ENCODE measurements around the gene MKLN1. TPM values are rescaled to one million over a fixed set of nuclear protein-coding genes. Genes with fewer than 3 reads are reported as not detected.

Gene MKLN1
- total RNA-seq, 1 experiment from 2014 or later, result 34.3 TPM

GRCh38 chr7:131443496-131443895 is 115.8 kb downstream of the MKLN1 start:
- H3K27ac Mint-ChIP-seq, result no peak overlapping the region
- H3K27me3 Mint-ChIP-seq (ENCODE audit: low read depth), result no peaks in the 10 kb centered on the region
- Histone ChIP-seq H3K4me1 (ENCODE audit: insufficient read depth, low read length) (no peaks in the 10 kb centered on the region; the same call in 1 of the 2 replicates), H3K27me3 (ENCODE audit: insufficient read depth, low read length) (no peaks in the 10 kb centered on the region), H3K79me1 (ENCODE audit: insufficient read depth, low read depth, low read length, poor library complexity, severe bottlenecking) (no peaks in the 10 kb centered on the region), H2AK5ac (ENCODE audit: insufficient read length, low read length) (no peak overlapping the region), H2BK15ac (ENCODE audit: low read depth, low read length) (no peak overlapping the region), H3K27ac (ENCODE audit: insufficient read length, low read depth, low read length) (no peak overlapping the region), H2BK20ac (ENCODE audit: low read depth, low read length, poor library complexity, severe bottlenecking) (no peak overlapping the region), H2BK12ac (ENCODE audit: insufficient read length, low read depth, low read length) (no peak overlapping the region), H3K23ac (ENCODE audit: insufficient read length, low read depth, low read length) (no peak overlapping the region), H2BK120ac (ENCODE audit: low read depth, low read length, poor library complexity, severe bottlenecking) (no peak overlapping the region), H3K9me3 (ENCODE audit: control insufficient read depth, low read depth, low read length) (no peaks in the 10 kb centered on the region), H4K5ac (ENCODE audit: insufficient read length, low read depth, low read length) (no peak overlapping the region), H3K4me2 (ENCODE audit: insufficient read depth, insufficient read length, low read length) (no peak overlapping the region), H4K8ac (replicated peaks; ENCODE audit: insufficient read length, low read depth, low read length) (no peak overlapping the region), H4K20me1 (ENCODE audit: control insufficient read depth, insufficient read depth, insufficient read length) (no peaks in the 10 kb centered on the region), H3K4ac (ENCODE audit: low read depth, low read length) (no peak overlapping the region), H3K23me2 (ENCODE audit: insufficient read length, low read depth, low read length, poor library complexity, severe bottlenecking) (no peaks in the 10 kb centered on the region), H4K91ac (ENCODE audit: insufficient read length, low read depth, low read length) (no peak overlapping the region), H2AFZ (ENCODE audit: low read length) (no peak overlapping the region), H3K79me2 (ENCODE audit: insufficient read depth, low read length) (no peaks in the 10 kb centered on the region), H3K14ac (ENCODE audit: insufficient read depth, low read length) (no peak overlapping the region), H3K56ac (ENCODE audit: insufficient read length, low read depth, low read length) (no peak overlapping the region), H3T11ph (ENCODE audit: low read length) (no peak overlapping the region), H2BK5ac (ENCODE audit: insufficient read length, low read length) (no peak overlapping the region), H3K18ac (ENCODE audit: insufficient read length, low read depth, low read length) (no peak overlapping the region), H3K9ac (ENCODE audit: extremely low read depth, insufficient read length, low read length) (no peak overlapping the region)
- H3K36me3 Mint-ChIP-seq (ENCODE audit: insufficient read depth in 1 of 3, low read depth in 3 of 3), result peaks cover 13 to 25% (median 22%) of the 10 kb centered on the region in 3 experiments; a peak in 5 of 7 replicates
- peaks cover 14 to 16% of the 10 kb centered on the region in 2 experiments for H3K4me1 Mint-ChIP-seq
- WGBS (ENCODE audit: extremely low coverage, insufficient read length, low lambda C conversion rate), result no CpG with 5 or more reads among the region's 5 CpGs
- no peaks in the 10 kb centered on the region for H3K9me3 Mint-ChIP-seq
- no peak for DNase-seq
- no peak overlapping the region for H3K4me3 Mint-ChIP-seq
- TF ChIP-seq, protein P1, sequence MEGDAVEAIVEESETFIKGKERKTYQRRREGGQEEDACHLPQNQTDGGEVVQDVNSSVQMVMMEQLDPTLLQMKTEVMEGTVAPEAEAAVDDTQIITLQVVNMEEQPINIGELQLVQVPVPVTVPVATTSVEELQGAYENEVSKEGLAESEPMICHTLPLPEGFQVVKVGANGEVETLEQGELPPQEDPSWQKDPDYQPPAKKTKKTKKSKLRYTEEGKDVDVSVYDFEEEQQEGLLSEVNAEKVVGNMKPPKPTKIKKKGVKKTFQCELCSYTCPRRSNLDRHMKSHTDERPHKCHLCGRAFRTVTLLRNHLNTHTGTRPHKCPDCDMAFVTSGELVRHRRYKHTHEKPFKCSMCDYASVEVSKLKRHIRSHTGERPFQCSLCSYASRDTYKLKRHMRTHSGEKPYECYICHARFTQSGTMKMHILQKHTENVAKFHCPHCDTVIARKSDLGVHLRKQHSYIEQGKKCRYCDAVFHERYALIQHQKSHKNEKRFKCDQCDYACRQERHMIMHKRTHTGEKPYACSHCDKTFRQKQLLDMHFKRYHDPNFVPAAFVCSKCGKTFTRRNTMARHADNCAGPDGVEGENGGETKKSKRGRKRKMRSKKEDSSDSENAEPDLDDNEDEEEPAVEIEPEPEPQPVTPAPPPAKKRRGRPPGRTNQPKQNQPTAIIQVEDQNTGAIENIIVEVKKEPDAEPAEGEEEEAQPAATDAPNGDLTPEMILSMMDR (conservative IDR thresholded peaks at IDR 0.05), result no peak
